Mucosa of gallbladder (tissue), 1 donor: ENCODE measurements around the gene RPL22. TPM values are rescaled to one million over a fixed set of nuclear protein-coding genes. Genes with fewer than 3 reads are reported as not detected.

Source experiments
- total RNA-seq: library from RNA; stranded (reverse); gene quantifications from one replicate; pipeline ENCODE4 v1.2.1, GENCODE V29; 2021
- donor health status: DM: no; HTN: no; CAD: no.

The RPL22 gene
- total RNA-seq, 1 donor from 2014 or later: 282 TPM

Other genes with a start within 250 kb of the RPL22 start
- 20.6 TPM for gene NPHP4, start 207.2 kb downstream of the RPL22 start, total RNA-seq
- gene KCNAB2, start 153.7 kb downstream of the RPL22 start, total RNA-seq: 16.1 TPM
- 0.23 TPM for gene CHD5, start 19.3 kb downstream of the RPL22 start, total RNA-seq
- gene RNF207, start 6.5 kb upstream of the RPL22 start, total RNA-seq: 26.6 TPM
- gene ICMT, start 36.4 kb upstream of the RPL22 start, total RNA-seq: 52.9 TPM
- gene HES3, start 44.6 kb upstream of the RPL22 start, total RNA-seq: not detected
- gene GPR153, start 61.5 kb upstream of the RPL22 start, total RNA-seq: 14.8 TPM
- 21.4 TPM for gene ACOT7, start 194.2 kb upstream of the RPL22 start, total RNA-seq
- gene HES2, start 220.3 kb upstream of the RPL22 start, total RNA-seq: 0.09 TPM
- 3.1 TPM for gene ESPN, start 225.2 kb upstream of the RPL22 start, total RNA-seq